NCI-H524 treated with DMSO at 0.1 percent for 48 hours (cell line): ENCODE data around the gene NAXE.
A peak's percentile ranks its signal among the peaks of the same experiment; 100 is the strongest.
"Not testable (repeated sequence)": the region's sequence is repeated elsewhere in the genome, so short reads cannot be mapped to it uniquely, and the experiment has no call there.

Source experiments
- DNase-seq: peaks from one replicate; lab custom pipeline; 2025; lab: John Stamatoyannopoulos, UW

NAXE gene

DNA sequence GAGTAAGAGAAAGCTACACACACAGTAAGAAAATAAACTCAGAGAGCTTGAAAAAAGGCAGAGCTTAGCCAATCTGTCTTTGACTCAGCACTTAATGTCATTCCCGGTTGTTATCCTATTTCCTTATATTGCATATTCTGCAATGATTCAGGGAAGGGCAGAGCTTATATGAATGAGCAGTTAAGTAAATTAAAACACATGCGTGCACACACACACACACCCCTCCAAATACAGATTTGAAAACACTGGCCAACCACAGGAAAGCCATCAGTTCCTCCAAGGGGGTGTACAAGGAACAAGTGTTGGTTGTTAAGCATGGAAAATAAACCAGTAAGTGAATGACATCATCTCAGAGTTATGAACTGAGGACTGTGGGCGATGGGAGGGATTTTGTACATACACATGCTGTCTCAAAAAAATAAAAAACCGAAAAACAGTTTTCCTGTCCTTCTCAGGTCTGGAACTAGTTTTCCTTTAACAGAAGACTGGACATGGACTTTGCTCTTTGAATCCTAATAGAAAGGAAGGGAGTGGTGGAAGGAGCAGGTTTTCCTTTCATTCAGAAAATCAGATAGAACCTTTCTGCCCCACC lies 20.2 kb upstream of the NAXE start:
- no peak for DNase-seq

DNA sequence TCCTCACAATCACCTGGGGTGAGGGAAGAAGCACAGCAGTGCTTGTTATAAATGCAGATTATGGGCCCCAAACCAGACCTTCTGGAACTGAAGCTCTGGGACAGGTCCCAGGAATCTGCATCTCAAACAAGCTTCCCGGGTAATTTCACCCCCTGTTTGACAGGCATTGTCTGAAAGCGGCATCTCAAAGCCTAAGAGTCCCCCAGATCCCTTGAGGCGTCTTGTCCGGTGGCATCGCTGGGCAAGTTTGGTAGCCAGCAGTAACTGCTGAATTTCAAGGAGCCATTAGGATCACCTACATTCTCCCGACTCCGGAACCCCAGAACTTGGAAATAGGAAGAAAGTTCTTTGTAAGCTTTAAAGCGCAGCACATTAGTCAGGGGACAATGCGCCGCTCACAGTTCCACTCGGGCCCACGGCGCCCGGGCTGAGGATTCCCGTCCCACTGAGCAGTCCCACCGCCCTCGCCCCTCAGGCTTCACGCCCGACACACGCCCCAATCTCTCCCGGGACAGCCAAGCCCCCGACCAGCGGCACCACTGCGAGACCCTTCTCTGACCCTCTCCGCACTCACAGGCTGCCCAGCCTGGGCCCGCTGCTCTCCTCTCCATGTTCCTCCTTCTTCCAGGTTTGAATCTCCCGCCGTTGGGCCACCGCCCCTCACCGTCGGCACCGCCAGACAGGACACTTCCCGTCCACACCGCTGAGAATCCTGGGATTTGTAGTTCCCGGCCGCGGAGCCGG lies 19.5 kb upstream of the NAXE start, which contains the start of gene IQGAP3:
Gene IQGAP3, minus strand, starts transcription at position 647 of the 744 bp plus-strand sequence. Its CDS starts 36 bp downstream, at position 611.
- DNase-seq: peak; percentile 3

DNA sequence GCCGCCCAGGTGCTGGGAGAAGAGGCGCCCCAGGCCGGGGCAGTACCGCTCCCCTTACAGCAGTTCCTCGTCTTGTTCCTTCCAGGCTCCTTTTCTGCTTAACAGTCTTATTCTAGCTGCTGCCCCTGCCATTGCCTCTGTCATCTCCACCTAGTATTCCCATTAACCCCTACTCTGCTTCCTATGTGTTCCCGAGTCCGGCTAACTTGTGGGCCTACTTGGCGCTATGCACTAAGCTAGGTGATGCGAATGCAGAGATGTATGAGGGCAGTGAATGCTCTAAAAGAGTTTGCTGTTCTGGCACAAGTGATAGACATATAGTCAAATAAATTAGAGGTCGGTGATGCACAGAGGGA lies 18.9 kb upstream of the NAXE start:
- no peak for DNase-seq

DNA sequence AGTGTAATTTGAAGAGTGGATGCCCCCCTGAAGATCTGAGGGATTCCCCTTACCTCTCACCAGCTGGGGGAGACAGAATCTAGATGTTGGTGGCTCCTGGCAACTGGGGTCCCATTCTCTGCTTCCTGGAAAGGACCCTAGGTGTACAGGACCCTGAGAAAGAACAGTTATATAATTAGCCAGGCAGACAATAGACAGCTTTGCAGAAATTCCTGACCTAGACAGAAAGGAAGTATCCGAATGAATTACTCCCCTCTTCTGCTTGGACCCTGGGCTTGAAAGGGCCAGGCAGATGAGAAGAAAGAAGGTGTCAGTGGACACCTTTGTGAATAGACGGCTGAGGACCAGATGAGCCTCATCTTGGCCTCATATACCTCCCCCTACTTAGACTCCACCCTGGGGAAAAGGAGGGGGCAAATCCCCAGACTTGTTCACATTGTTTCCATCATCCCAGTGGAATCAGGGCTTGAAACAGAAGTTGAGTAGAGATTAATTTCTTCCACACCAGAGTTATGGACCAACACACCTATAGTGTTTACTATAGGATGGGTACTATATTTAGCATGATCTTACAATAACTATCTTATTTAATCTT lies 17.4 kb upstream of the NAXE start:
- no peak for DNase-seq

DNA sequence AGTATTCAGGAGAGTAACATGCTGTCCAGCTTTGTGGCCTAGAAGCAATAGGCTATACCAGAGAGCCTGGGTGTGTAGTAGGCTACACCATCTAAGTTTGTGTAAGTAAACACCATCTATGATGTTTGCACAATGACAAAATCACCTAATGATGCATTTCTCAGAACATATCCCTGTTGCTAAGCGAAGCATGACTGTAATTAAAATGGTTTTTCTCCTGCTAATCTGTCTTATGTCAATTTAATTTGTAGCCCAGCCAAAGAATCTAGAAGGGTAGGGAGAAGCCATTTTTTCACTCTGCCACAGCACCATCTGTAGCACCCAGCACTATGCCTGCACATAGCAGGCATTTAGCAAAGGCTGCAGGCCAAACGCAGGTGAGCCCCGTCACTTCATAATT lies 14.0 kb upstream of the NAXE start:
- DNase-seq: no peak

DNA sequence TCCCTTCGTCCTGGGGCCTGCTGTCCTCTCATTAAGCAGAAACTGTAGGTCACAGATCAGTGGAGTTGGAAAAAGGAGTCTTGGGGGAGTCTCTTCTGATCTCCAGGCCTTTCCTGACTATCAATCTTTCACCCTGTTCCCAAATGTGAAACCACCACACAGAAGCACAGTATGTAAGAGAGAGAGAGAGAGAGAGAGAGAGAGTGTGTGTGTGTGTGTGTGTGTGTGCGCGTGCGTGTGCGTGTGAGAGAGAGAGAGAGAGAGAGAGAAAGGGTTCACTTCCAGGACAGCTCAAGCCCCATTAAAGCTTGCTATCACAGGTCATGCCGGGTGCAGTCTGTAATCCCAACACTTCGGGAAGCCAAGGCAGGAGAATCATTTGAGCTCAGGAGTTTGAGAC lies 13.5 kb upstream of the NAXE start:
- DNase-seq: no peak

DNA sequence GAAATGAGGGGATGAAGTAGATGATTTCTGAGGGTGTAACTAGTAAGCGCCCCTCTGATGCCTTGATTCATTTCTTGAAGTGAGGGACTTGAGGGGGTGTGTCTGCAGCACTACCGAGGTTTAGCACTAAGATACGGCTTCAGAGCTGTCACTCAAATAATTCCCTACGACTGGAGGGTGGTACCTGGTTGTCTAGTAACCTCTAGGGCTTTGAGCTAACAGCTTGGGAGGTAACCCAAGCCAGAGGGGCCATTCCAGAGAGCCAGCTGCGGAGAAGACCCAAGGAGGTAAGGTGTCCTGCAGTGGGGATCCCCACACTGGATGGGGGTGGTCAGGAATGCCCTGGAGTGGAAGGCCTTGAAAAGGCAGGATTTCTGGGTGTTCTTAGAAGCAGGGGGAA lies 12.1 kb upstream of the NAXE start, which contains the start of gene TTC24:
Gene TTC24, plus strand, starts transcription at position 252 of the 400 bp plus-strand sequence. CDS start 1,642 bp downstream, outside the sequence.
- peak; percentile 77 for DNase-seq

DNA sequence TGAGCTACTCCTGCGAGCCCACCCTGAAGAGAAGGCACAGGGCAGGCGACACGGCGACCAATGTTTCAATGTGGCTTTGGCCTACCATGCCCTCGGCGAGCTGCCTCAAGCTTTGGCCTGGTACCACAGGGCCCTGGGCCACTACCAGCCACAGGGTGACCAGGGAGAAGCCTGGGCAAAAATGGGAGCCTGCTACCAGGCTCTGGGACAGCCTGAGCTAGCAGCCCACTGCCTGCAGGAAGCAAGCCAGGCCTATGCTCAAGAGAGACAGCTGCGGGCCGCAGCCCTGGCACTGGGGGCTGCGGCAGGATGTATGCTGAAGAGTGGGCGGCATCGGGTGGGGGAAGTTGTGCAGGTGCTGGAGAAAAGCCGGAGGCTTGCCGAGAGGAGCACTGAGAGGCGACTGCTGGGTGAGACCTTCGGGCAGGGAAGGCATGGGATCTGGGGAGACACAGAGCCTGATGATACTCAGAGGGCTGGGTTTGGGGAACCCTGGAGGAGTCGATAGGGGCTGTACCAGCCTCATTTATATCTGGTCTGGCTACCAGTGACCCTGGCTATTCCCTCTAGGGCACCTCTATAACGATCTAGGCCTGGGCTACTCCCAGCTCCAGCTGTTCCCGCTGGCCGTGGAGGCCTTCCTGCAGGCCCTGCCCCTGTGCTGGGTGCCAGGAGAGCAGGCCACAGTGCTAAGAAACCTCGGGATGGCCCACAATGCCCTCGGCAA lies 9.8 kb upstream of the NAXE start:
- DNase-seq: no peak

DNA sequence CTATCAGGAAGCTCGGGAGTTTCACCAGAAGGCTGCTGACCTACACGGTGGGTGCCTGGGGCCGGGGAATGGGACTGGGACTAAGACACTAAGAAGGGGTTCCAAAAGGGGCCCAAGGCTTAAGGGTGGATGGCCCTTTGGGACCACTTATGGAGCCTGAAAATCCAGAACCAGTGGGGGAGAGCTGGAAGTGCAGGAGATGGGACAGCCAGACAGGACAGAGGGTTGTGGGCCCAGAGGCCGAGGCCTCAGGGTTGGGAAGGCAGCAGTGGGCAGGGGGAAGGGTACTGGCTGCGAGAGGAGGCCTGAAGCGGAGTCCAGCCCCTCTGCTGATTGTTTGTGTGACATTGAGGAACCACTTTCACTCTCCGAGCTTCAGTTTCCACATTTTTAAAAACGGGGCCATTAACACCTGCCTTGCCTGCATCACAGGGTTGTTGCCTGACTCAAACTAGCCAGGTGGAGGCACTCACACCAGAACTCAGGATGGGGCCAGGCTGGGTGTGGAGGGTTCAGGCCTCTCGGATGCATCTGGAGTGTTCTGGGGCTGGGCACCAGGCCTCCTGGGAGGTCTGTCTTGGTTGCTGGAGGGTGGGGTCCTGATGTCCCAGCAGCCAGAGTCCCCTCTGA lies 9.1 kb upstream of the NAXE start:
- no peak for DNase-seq

DNA sequence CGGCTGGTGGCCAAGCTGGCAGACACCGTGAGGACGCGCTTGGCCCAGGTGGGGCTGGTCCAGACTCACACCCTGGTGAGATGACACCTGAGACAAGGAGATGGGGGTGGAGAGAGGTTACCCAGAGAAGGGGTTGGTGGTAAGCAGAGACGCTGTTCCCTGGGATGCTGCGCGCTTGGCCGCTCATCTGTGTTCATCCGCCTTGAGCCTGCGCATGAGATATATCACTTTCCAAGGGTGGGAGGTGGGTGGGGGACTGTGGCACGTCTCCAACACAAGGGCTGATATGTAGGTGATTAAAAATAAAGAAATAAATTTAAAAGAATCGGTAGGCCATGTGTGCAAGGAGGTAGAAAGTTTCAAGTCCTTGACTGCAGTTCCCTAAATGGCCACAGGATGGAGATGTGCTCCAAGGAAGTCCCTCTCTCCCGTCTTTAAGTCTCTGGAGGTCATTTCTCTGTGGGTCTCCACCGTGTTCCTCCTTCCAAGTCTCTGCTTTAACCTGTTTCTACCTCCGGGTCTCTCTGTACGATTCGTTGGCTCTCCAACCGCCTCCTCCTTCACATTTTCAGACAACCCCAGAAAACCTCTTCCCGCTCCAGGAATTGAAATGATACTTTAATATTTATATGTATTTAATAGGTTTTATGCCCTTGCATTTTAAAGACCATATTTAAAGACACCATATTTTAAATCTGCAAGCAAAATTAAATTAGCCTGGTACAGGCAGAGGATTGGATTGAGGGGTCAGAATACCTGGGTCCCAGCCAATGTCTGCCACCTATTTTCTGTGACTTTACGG lies 7.6 kb upstream of the NAXE start:
- DNase-seq: peak; percentile 26

DNA sequence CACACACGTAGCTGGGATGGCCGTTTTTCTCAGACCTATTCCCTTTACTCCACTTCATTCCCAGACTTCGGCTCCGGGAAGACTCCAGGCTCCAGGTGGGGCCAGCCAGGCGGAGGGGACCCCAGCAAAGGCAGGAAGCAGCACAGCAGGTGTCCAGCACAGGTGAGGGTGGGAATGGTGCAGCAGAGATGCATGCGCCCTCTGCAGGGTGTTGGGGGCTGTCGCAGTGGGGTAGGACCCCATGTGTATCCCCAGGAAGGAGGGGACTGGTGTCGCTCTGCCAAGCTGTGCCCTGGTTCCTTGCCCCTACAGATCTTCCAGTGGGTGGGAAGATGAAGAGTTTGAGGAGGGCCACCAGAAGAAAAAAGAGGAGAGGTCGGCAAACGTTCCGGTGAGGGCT lies 6.8 kb upstream of the NAXE start:
- DNase-seq: no peak

DNA sequence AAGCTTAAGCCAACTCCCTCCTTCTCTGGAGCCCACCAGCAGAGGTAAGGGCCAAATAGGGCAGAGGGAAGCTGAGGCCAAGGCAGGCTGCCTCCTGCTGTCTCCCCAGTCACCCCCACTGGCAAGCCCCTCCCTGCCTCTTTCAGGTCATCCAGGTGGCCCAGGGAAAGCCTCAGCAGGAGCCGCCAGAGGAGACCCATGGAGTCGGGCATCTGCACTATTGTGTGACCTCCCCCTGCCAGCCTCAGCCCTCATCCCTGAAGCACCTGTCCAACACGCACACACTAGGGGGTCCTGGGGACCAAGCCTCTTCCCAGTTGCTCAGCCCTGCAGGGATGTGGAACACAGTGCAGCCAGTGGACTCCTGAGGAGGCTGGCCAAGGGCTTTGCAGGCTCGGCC lies 5.3 kb upstream of the NAXE start:
- no peak for DNase-seq

DNA sequence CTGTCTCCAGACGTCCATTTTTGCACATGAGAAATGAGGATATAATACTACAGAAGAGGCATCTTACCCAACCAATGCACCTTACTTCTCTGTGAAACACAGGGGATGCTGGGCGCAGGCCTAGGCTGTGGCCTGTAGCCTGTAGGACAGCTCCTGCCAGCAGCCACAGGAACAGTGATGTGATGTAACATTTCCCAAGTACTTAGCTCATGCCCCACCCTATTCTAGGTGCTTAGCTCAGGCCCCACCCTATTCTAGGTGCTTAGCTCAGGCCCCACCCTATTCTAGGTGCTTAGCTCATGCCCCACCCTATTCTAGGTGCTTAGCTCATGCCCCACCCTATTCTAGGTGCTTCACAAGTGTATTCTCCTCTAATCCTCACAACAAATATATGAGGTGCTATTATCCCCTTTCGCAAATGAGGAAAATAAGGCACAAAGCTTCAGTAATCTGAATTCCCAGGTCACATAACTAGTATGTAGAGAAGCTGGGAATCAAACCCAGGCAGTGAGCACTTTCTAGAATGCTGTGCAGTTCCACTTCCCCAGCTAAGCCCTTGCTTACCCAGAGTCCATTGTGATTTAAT lies 4.6 kb upstream of the NAXE start:
- DNase-seq: no peak

DNA sequence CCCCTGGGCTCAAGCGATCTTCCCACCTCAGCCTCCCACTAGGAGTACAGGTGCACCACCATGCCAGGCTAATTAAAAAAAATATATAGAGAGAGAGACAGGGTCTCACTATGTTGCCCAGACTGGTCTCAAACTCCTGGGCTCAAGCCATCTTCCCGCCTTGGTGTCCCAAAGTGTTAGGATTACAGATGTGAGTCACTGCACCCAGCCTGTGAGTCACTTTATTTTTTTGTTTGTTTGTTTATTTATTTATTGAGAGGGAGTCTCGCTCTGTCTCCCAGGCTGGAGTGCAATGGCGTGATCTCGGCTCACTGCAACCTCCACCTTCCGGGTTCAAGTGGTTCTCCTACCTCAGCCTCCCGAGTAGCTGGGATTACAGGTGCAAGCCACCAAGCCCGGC lies 3.6 kb upstream of the NAXE start:
- not testable (repeated sequence) for DNase-seq

DNA sequence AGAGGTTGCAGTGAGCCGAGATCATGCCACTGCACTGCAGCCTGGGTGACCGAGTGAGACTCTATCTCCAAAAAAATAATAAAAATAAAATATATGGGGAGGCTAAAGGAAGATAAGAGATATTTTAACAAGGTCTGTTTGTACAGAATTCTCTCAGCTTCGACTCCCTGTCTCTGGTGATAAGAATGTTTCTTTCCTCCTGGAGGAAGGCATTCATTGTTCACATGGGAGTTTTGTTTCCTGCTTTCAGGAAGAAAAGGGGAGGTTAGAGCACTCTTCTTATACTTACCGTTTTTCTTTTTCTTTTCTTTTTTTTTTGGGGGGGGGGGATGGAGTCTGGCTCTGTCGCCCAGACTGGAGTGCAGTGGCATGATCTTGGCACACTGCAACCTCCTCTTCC lies 2.0 kb upstream of the NAXE start:
- no peak for DNase-seq

DNA sequence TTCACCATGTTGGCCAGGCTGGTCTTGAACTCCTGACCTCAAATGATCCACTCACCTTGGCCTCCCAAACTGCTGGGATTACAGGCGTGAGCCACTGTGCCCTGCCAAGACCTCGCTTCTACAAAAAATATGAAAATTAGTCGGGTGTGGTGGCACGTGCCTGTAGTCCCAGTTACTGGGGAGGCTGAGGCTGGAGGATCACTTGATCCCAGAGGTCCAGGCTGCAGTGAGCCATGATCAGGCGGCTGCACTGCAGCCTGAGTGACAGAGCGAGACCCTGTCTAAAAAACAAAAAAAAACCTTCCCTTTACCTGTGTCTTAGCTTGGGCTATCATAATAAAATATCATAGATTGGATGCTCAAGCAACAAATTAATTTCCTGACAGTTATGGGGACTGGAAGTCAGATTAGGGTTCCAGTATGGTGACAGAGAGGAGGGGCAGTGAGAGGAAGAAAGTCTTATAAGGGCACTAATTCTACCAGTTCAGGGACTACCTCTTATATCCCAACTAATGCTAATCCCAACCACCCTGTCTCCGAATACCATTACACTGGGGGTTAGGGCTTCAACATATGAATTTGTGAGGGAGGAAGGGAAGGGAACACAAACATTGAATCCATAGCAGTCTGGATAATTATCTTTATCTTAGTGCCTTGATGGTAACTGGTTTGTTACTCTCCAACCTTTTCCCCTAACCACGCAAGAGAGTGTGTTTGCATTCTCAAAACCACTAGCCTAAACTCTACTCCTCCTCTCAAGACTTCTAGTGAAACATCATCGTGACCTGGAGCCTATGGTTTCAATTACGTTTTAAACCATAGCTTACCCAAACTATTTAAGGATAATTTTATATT lies 1.0 kb upstream of the NAXE start:
- DNase-seq: no peak

DNA sequence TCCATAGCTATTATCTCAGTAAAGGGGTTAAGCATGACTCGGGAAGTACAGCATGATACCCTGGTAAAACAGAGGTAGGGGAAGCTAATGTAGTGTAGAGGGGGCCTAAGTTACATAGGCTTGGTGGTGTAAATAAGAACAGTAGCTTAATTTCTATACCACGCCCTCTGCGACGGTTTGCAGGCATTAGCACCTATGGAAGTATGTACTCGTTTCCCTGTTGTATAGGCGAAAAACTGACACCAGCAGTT lies 470 bp upstream of the NAXE start:
- no peak for DNase-seq

DNA sequence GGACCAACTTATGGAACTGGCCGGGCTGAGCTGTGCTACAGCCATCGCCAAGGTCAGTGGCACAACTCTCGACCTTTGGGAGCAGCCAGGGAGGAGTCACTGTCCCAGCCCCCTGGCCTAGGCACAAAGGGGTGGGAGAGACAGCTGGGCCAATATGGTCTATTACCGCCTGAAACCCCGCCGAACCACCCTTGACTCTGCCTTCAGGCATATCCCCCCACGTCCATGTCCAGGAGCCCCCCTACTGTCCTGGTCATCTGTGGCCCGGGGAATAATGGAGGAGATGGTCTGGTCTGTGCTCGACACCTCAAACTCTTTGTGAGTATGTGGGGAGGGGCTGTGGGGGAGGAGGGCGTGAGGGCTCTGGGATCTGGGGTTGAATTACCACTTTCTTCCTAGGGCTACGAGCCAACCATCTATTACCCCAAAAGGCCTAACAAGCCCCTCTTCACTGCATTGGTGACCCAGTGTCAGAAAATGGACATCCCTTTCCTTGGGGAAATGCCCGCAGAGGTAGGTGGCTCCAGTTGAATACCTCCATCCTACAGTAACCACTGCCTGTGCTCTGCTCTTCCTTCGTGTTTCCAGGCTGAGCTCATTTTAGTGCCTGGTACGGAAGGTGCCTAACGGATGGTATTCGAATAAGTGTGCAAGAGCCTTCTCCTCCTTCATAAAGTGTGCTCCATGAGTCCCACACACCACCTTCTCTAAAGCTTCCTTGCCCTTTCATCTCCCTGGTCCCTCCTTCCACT lies 758 bp downstream of the NAXE start:
- no peak for DNase-seq

DNA sequence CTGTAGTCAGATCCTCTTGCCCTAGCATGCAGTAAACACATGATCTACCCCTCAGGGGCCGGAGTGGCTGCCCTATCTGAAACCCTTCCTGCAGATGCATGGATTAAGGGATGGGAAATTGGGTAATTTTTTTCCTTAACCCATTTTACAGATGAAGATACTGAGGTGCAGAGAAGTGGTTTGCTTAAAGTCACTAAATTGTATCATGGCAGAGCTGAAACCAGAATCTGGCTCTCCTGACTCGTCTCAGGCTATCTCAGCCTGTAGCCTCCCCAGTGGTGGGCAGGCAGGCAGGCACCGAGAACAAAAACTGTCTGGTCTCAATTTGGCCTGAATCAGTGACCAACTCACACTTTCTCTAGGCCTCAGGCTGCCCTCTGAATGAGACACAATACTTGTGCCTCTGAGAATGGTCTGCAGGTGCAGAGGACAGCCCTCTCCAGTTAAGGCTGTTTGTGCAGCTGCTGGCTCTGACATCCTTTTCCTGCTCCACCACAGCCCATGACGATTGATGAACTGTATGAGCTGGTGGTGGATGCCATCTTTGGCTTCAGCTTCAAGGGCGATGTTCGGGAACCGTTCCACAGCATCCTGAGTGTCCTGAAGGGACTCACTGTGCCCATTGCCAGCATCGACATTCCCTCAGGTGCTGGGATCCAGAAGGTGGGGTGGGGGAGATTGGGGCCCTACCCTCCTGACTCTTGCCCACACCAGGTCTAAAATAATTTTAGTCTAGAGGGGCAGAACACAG lies 1.5 kb downstream of the NAXE start:
- DNase-seq: no peak
